HG03457 (cell line): ENCODE results near the gene L3MBTL2.
"Not testable (repeated sequence)": the region's sequence is repeated elsewhere in the genome, so short reads cannot be mapped to it uniquely, and the experiment has no call there.

Experiments used
- ATAC-seq: cut with Tn5 transposase; IDR thresholded peaks from one replicate; pipeline ENCODE4 v1.9.1; 2021; ENCODE audit warnings: moderate number of reproducible peaks; ENCODE audit not compliant: unreplicated experiment

Gene L3MBTL2

DNA sequence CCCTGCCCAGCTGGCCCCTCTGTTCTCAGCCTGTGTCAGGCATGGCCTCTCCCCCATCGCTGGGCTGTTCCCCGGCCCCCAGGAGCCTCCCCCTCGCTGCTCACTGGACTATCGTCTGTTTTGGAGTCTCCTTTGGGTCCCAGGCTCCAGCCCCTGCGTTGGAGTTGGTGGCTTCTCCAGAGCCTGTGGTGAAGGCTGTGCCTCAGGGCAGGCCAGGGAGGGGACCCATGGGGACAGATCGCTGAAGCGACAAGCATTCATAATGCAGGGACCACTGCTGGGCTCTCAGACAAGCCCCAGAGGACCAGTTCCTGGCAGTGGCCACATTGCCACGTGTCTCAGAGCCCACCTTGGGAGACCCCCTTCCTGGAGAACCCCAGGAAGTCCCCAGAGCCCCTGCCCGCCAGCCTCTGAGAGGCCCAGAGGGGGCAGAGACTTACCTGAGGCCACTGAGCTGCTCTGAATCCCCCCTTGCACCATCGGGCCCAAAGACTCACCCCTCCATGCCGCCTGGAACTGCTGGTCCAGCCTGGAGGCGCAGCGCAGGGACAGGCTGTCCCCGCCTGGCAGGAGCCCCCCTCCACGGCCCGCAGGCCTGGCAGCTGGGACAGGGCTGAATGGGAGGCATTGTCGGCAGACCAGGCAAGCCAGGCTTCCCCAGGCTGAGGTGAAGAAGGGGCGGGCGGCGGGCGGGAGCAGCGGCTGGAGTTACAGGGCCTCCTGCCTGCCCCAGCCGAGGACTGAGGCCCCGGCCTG, 35.4 kb downstream of the L3MBTL2 start, which contains the start of gene CHADL:
TSS of gene CHADL (minus strand) at position 555 of the 756 bp plus-strand sequence. CDS start at position 505, 50 bp downstream.
- no peak for ATAC-seq

DNA sequence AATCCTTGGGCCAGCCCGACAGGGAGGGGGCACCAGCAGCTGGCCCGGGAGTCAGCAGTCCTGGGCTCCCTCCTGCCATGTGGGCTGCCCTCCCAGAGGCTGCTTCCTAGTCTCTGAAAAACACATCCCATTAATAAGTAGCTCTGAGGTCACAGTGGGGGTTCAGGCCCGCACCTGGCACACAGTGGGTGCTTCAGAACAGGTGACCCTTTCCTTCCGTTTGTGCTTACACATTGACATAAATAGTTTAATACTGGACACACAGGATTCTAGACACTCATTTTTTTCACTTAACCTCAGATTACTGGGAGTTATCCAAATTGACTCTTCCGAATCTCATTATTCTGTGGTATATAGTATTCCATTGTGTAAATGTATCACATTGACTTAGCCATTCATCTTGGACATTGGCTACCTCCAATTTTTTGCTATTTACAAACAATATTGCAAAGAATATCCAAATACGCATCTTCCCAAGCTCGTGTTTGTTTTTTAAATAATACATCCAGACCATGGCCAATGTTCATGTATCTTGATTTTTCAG, 36.1 kb downstream of the L3MBTL2 start:
- no peak for ATAC-seq

DNA sequence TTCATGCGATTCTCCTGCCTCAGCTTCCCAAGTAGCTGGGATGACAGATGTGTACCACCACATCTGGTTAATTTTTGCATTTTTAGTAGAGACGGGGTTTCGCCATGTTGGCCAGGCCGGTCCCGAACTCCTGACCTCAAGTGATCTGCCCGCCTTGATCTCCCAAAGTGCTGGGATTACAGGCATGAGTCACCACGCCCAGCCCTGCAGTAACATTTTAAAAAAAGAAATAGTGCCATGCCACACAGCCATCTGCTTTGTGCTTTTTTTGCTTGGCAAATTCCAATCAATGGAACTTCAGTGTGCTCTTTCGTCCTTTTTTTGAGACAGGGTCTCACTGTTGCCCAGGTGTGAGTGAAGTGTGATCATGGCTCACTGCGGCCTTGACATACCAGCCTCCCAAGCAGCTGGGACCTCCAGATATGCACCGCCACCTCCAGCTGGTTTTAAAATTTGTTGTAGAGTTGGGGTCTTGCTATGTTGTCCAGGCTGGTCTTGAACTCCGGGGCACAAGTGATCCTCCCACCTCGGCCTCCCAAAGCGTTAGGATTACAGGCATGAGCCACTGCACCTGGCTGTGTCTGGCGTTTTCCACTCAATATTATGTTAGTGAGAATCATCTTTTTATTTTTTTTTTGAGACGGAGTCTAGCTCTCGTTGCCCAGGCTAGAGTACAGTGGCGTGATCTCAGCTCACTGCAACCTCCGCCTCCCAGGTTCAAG, 37.4 kb downstream of the L3MBTL2 start:
- no peak for ATAC-seq

DNA sequence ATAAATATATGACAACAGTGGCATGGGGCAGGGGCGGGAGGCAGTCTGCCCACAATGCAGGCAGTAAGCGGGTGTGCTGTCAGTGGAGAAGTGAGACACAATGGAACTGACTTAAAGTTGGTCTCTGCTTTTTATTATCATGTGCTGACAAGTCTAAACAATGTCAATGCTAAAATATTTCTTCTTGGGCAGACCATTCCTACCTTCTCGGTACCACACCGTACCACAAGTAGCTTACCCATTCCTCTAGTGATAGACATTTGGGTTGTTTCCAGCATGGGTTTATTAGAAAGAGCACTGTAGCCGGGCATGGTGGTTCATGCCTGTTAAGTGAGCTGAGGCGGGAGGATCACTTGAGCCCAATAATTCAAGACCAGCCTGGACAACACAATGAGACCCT, 38.2 kb downstream of the L3MBTL2 start:
- ATAC-seq: no peak

DNA sequence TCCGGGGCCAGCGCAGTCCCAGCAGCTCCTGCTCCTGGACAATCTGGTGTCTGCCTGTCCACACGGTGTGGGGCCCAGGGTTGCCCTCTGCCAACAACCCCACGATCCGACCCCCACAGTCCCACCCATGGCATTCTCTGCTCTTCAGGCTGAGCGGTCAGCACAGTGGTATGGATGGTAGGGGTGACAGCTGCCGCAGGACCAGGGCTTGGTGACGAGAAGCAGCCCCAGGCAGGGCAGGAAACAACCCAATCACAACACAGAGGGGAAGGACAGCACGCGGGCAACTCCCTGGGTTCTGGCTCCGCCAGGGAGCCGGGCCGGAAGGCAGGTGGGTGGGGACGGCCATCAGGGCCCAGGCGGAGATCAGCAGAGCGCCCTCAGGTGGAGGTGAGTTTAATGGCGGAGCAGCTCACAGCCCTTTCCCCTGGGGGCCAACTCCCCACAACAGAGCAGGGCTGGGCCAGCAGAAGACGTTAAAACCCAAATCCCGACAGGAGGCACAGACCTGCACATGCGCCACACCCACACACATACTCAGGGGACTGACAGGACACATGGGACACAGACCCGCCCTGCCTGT, 40.9 kb downstream of the L3MBTL2 start:
- ATAC-seq: no peak

DNA sequence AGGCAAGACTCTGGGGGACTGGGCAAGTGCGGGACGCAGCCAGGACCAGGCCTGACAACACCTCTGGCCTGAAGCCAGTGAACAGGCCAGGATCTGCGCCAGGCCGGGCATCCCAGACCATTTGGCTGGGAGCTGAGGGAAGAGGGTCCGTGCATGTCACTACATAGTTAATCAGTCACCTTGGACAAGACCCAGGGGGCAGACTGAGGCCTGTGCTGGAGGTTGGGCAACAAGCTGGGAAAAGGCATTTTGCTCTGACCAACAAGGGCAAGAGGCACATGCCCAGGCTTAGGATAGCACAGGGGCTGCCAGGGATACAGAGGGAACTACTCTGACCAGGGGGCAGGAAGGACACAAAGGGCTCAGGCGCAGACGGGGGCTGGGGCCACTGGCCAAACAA, 42.6 kb downstream of the L3MBTL2 start:
- ATAC-seq: no peak

DNA sequence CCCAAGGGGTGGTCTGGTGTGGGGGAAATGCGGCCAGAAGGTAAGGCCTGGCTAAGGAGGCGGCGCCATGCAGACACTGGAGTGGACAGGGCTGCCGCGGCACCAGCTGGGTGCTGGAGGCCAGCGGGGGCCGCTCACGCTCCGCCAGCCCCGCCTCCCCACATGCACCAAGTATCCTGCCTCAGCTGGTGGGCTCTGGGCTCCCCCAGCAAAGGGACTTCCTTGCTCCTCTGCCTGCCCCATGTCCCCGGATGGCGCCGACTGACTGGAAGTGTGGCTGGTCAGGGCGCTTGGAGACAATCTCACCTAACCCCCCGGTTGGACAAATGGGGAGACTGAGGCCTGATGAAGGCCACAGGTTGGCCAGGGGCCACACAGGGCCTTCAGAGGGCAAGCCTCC, 43.2 kb downstream of the L3MBTL2 start:
- ATAC-seq: no peak

DNA sequence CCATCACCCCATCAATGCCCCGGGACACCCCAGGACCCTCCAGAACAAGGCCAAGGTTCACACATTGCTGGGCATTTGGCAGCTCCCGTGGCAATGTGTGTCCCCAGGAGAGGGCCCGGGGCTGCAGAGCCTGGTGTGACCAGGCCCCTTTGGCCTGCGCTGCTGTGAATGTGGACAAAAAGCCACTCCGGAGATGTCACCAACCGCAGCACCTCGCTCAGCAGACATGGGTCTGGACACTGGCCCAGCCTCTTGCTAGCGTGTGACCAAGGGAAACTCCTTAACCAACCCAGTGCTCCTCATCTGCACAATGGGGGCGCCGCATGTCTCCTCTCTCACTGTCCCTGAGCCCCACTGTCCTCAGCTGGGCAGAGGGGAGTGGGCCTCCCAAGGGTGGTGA, 43.6 kb downstream of the L3MBTL2 start:
- no peak for ATAC-seq

DNA sequence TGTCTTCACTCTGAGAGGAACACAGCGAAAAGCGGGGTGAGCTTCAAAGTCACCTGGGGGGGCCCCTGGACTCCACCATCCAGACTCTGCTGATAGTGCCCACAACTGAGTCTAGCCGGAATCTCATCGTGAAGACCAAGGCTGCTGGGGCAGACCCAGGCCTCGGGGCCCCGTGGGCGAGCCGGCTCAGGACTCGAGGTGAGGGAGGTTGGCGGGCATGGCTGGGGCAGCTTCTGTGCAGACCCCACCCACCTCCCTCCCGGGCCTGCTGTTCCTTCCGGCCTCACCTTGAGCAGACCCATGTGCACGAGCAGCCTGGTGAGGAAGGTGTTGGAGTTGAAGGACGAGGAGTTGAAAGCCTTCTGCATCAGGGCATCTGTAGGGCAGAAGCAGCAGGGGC, 44.3 kb downstream of the L3MBTL2 start:
- ATAC-seq: no peak

DNA sequence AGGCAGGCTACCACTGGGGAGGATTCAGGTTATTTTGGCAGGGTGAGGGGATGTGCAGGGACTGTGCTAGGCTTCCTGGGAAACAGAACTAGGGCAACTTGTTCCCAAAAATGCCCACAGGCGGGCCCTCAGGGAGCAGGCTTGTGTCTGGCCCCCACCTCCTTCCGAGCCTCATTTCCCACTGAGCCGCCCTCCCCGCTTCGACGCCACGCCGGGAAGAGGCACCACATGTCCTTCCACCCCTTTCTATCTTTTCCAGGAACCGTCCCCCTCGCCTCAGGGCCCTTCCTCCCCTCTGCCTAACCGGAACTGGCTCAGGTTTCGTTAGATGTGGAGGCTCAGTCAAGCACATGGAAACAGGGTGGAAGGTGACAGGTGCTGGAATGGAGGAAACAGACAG, 45.0 kb downstream of the L3MBTL2 start:
- ATAC-seq: no peak

DNA sequence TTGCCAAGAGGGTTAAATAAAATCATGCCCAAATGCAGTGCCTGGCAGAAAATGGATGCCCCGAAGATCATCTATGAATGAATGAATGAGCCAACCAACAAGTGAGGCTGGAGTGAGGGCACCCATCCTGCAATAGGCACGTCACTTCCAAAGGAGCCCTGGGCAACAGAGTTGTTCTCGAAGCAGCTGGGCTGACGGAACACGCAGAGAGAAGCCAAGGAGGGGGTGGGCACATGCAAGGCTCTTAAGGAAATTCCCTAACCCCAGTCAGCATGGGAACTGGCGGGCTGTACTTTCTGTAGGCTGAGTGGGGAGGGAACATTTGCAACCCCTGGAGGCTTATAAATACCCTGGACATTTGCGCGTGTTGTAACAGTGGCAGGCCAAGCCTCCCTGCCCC, 47.3 kb downstream of the L3MBTL2 start:
- ATAC-seq: no peak

DNA sequence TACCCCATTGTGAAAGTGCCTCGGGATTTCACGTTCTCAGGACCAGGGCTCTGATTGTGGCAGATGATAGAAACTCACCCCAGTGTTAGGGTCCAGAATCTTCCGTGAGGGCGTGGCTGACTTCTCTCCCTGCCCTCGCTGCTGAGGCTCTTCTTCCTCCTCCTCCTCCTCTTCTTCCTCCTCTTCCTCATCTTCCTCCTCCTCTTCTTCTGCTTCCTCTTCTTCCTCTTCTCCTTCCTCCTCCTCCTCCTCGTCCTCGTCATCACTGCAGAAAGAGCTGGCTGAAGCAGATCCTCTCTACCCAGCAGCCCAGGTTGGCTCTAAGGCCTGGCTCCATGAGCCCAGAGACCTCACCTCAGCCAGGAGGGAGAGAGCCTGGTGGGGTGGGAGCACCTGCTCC, 49.1 kb downstream of the L3MBTL2 start:
- ATAC-seq: no peak

DNA sequence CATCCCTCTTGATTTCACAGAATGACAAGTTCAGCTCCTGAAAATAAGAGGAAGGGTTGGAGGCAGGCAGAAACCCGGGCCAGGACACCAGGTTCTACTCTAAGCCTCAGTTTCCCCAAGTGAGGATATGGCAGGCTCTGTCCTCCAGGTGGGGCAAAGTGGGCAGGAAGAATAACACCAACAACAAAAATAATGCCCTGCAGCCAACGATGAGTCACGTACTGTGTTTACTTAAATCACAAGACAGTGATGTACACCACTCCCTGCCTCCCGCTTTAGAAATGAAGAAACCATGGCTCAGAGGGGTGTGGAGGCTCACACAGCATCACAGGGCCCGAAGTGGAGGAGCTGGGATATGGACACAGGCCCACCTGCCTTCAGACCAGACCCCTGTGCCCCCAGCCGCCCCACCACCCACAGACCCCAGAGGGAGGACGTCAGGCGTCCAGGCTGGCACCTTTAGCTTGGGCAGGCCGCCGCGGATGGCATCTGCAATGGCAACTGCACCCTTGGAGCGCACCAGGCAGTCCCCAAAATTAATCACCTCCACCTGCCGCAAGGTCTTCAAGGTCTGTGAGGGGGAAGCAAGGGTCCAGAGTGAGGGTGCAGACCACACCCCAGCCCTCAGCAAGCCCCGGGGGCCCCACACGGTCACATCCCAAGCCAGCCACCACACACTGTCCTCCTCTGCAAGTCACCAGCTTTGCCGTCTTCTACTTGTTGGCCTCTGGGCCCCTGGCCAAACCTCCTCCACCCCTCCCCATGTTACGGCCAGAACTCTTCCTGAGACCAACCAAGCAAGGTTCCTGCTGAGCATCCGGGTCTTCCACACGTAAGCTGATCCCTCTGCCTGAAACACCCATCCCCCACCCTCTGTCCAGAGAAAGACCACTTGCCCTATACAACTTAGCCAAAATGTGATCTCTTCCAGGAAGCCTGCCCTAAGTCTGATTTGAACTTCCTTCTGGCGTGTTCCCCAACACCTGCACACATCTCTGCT, 51.4 kb downstream of the L3MBTL2 start:
- no peak for ATAC-seq

DNA sequence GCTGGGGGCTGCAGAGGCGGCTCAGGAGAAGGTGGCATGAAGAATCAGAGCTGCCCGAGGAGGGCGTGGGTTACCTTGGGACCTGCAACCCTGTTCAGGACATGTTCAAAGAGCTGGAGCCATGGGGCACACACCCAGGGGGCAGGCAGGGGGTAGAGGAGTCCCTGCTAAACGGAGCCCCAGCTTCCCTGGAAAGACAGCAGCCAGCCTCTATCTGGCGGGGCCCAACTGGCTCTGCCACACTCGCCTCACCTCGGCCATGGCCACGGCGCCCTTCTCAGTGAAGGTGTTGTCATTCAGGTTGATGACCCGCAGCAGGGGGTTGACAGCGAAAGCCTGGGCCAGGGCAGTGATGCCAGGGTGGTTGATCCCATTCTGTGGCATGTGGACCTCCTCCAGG, 52.6 kb downstream of the L3MBTL2 start:
- no peak for ATAC-seq

DNA sequence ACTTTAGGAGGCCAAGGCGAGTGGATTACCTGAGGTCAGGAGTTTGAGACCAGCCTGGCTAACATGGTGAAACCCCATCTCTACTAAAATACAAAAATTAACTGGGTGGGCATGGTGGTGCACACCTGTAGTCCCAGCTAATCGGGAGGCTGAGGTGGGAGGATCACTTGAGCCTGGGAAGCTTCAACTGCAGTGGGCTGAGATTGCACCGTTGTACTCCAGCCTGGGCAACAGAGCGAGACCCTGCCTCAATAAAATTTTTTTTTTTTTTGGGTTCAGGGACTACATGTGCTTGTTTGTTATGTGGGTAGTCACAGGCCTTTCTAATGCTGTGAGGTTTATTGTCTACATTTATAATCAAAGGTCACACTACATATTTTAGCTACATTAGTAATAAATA, 54.6 kb downstream of the L3MBTL2 start:
- ATAC-seq: not testable (repeated sequence)

DNA sequence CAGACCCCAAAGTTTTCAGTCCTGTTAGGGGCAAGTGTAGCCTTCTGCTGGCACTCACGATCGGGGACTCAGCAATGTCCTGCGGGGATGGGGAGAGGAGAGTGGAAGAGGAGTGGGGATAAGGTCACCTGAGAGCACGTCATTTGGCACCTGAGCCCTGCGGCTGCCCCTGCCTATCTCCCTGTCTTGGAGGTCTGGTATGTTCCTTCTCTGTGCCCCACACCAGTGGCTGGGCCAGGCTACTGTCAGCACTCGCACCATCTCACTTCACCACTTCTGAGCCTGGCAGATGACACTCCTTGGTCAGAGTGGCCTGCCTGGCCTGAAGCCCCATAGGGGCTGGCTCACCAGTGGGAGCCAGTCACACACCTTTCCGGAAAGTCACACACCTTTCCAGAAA, 55.8 kb downstream of the L3MBTL2 start:
- no peak for ATAC-seq

DNA sequence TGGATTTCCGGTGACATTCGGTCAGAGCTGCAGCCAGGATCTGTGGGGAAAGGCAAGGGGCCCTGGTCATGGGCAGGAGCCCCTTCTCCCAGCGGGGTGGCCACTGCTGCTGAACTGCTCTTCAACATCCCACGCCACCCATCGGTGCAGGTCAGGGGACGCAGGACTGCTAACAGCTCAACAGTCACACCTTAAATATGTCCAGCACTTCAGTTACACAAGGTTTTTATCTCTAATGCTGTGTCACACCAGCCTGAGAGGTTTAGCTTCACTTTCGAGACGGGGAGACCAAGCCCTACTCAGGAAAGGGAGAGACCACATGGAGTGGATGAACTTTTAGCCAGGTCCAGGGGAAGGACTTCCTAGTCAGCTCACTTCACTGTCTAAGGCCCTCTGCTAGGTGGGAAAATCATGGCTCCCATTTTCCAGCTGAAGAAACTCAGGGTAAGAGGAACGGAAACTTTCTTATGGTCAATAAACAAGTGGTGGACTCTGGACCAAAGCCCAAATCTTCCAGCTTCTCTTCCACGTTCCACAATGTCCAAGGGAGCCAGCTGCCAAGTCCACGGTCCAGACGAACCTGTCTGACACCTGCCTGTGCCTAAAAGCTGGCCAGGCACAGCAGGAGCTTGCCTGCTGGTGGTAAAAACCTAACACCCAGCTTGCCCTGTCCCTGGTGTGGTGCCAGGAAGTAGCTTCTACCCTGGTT, 56.6 kb downstream of the L3MBTL2 start:
- ATAC-seq: no peak

DNA sequence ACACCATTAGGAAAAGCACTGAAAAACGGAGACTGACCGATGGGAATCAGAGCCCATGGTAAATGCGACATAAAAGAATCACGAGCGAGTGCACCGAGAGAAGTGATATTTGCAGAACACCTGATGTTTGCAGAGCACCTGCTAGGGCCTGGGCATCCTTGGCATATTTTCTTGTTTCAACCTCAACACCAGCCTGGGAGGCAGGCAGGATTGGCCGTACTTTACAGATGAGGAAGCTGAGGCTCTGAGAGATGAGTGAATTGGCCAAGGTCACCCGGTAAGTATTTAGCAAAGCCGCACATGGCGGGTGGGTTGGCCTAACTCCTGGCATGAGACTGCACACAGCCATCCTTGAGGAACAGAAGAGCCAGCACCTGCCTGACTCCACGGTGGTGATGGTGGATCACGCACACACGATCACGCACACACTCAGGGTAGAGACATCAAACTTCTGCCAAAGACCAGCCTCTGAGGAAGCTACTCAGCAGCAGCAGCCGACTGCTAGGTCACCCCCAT, 57.2 kb downstream of the L3MBTL2 start:
- no peak for ATAC-seq

DNA sequence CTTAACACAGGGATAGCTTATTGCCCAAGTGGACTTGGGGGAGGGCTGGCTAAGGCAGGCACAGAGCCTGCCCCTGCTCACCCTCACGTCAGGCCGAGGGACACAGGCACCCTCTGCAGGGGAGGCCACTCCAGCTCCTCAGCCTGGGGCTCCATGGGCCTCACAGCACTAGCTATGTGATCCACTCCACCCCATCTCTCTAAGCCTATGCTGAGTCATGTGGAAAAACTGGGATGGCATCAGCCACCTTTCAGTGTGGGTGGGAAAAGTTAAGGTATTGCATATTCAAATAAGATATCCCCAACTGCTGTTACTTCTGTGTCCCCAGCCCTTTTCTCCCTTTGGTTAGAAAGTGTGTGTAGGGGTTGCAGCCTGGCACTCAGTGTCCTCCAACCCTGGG, 58.6 kb downstream of the L3MBTL2 start:
- ATAC-seq: no peak
